ENCODE results near the gene SAMD9L.
A peak's percentile ranks its signal among the peaks of the same experiment; 100 is the strongest.
"Not testable (repeated sequence)": the region's sequence is repeated elsewhere in the genome, so short reads cannot be mapped to it uniquely, and the experiment has no call there.

SAMD9L gene

DNA sequence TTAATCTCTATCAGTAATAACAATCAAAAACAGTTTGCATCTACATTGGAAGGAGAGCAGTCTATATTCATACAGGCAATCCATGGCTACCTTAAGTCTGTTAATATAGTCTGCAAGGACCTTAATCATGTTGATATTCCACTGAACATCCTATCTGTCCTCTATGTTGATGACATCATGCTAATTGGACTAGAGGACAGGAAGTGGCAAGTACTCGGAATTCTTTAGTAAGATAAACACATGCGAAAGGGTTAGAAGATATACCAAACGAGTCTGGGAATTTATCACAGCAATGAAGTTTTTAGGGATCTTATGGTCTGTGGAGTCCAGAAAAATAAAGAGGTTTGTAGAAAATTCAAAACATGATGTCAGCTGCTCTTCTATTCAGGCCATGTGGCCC, 11.3 kb upstream of the SAMD9L start:
- Mint-ChIP-seq H3K27ac (no peak overlapping the region), H3K9me3 (ENCODE audit: low read depth) (peaks cover 6% of the 10 kb centered on the region), H3K36me3 (peaks cover 4% of the 10 kb centered on the region), H3K4me1 (ENCODE audit: low read depth) (no peaks in the 10 kb centered on the region), H3K4me3 (no peak overlapping the region), H3K27me3 (no peaks in the 10 kb centered on the region)

GRCh38 chr7:93156884-93157283, 8.7 kb upstream of the SAMD9L start:
- no peaks in the 10 kb centered on the region for H3K27me3 Mint-ChIP-seq
- H3K36me3 Mint-ChIP-seq = peaks cover 4% of the 10 kb centered on the region
- no peaks in the 10 kb centered on the region for H3K9me3 Mint-ChIP-seq (ENCODE audit: low read depth)
- H3K4me3 Mint-ChIP-seq = no peak overlapping the region
- H3K4me1 Mint-ChIP-seq (ENCODE audit: low read depth) = no peaks in the 10 kb centered on the region
- no peak overlapping the region for H3K27ac Mint-ChIP-seq

DNA sequence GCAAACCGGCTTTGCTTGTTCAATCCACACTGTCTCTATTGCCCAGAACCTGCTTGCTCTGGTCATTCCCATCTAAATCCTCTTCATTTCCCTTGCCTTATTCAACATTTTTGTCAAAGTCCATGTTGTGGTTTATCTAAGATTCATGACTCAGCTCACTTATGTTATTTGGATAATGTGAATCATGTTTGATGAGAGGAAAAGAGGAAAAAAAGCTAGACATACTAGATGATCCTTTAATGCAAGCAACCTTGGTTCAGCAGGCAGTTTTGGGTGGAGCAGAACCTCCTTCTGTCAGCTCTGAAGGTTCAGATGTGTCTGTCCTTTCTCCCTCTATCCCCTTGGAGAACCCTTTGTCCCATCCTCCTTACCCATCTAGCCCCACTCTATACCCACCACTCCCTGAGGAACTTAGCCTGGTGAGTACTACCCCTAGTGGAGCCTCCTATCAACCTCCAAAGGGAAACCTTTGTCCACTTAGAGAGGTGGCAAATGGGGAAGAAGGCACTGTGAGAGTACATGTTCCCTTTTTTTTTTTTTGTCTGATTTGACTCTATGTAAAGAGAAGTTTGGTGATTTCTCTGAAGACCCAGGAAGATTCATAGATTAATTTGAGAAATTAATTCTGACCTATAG, 2.1 kb upstream of the SAMD9L start:
- H3K4me1 Mint-ChIP-seq (ENCODE audit: low read depth) = peaks cover 30% of the 10 kb centered on the region
- H3K36me3 Mint-ChIP-seq = peaks cover 12% of the 10 kb centered on the region
- no peak overlapping the region for H3K27ac Mint-ChIP-seq
- no peaks in the 10 kb centered on the region for H3K9me3 Mint-ChIP-seq (ENCODE audit: low read depth)
- H3K4me3 Mint-ChIP-seq = no peak overlapping the region
- H3K27me3 Mint-ChIP-seq = no peaks in the 10 kb centered on the region

DNA sequence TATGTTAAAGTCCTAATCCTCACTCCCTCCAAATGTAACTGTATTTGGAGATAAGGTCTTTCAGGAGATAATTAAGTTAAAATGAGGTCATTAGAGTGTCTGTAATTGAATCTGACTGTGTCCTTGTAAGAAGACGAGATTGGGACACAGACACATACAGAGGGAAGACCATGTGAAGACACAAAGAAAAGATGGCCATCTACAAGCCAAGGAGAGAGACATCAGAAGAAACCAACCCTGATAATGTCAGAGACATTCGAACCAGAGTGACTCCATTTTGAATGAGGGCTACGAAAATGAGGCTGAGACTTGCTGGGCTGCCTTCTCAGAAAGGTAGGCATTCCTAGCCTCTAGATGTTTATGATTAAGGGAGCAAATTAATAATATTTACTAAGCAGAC, 542 bp upstream of the SAMD9L start:
- no peaks in the 10 kb centered on the region for H3K27me3 Mint-ChIP-seq
- H3K9me3 Mint-ChIP-seq (ENCODE audit: low read depth) = no peaks in the 10 kb centered on the region
- peaks cover 16% of the 10 kb centered on the region for H3K36me3 Mint-ChIP-seq
- peaks cover 33% of the 10 kb centered on the region for H3K4me1 Mint-ChIP-seq (ENCODE audit: low read depth)
- peak overlapping the region; percentile 87 for H3K27ac Mint-ChIP-seq
- peak overlapping the region; percentile 91 for H3K4me3 Mint-ChIP-seq

DNA sequence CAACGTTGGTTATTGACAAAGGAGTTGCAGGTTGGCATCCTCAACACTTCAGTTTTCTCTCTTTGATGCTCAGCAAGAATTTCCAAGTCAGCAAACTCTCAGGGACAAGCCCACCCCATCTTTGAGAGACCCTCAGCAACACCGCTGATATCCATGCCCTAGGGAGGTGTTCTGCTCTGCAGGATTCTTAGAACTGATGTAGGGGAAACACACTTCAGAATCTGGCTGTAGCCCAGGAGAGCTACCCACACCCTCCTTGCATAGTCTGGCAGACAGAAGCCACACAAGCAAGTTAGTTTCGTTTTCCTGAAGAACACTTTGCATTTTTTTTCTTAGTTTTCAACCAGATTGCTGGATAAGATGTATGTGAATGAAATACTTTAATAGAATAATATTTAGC, 822 bp downstream of the SAMD9L start:
- Mint-ChIP-seq H3K9me3 (ENCODE audit: low read depth) (no peaks in the 10 kb centered on the region), H3K4me1 (ENCODE audit: low read depth) (peaks cover 33% of the 10 kb centered on the region), H3K4me3 (peak overlapping the region; percentile 91), H3K36me3 (peaks cover 28% of the 10 kb centered on the region), H3K27ac (peak overlapping the region; percentile 75), H3K27me3 (no peaks in the 10 kb centered on the region)

GRCh38 chr7:93146472-93147141, 1.6 kb downstream of the SAMD9L start:
- Mint-ChIP-seq H3K36me3 (peaks cover 28% of the 10 kb centered on the region), H3K9me3 (ENCODE audit: low read depth) (no peaks in the 10 kb centered on the region), H3K27ac (peak overlapping the region; percentile 75), H3K27me3 (no peaks in the 10 kb centered on the region), H3K4me1 (ENCODE audit: low read depth) (peaks cover 33% of the 10 kb centered on the region), H3K4me3 (peak overlapping the region; percentile 91)

GRCh38 chr7:93146036-93146435, 2.1 kb downstream of the SAMD9L start:
- H3K27me3 Mint-ChIP-seq = no peaks in the 10 kb centered on the region
- H3K4me1 Mint-ChIP-seq (ENCODE audit: low read depth) = peaks cover 33% of the 10 kb centered on the region
- H3K27ac Mint-ChIP-seq = peak overlapping the region; percentile 59
- peaks cover 28% of the 10 kb centered on the region for H3K36me3 Mint-ChIP-seq
- H3K4me3 Mint-ChIP-seq = peak overlapping the region; percentile 69
- no peaks in the 10 kb centered on the region for H3K9me3 Mint-ChIP-seq (ENCODE audit: low read depth)

DNA sequence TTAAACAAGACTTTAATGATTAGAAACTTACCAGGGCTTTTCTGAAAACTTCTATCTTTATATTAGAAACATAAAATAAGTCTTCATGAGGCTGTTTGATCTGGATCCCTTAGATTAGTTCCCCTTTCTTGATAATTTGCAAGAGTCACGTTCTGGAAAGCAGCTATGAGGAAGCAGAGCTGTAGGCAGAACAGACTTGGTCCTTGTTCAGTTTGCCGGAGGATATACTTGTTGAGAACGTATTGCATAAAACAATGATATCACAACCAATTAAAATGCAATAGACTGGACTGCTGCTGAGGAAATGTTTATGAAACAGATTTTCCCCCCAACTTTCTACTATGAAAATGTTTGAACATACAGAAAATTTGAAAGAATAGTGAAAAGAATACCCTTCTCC, 2.8 kb downstream of the SAMD9L start:
- H3K27ac Mint-ChIP-seq = no peak overlapping the region
- H3K4me3 Mint-ChIP-seq = peak overlapping the region; percentile 33
- no peaks in the 10 kb centered on the region for H3K9me3 Mint-ChIP-seq (ENCODE audit: low read depth)
- no peaks in the 10 kb centered on the region for H3K27me3 Mint-ChIP-seq
- peaks cover 33% of the 10 kb centered on the region for H3K4me1 Mint-ChIP-seq (ENCODE audit: low read depth)
- peaks cover 25% of the 10 kb centered on the region for H3K36me3 Mint-ChIP-seq

GRCh38 chr7:93142127-93142526, 6.1 kb downstream of the SAMD9L start:
- H3K9me3 Mint-ChIP-seq (ENCODE audit: low read depth) = peaks cover 8% of the 10 kb centered on the region
- peaks cover 19% of the 10 kb centered on the region for H3K4me1 Mint-ChIP-seq (ENCODE audit: low read depth)
- peaks cover 35% of the 10 kb centered on the region for H3K36me3 Mint-ChIP-seq
- no peak overlapping the region for H3K4me3 Mint-ChIP-seq
- no peaks in the 10 kb centered on the region for H3K27me3 Mint-ChIP-seq
- no peak overlapping the region for H3K27ac Mint-ChIP-seq

GRCh38 chr7:93140582-93141191, 7.5 kb downstream of the SAMD9L start:
- H3K9me3 Mint-ChIP-seq (ENCODE audit: low read depth) = peaks cover 8% of the 10 kb centered on the region
- H3K4me1 Mint-ChIP-seq (ENCODE audit: low read depth) = peaks cover 7% of the 10 kb centered on the region
- no peaks in the 10 kb centered on the region for H3K27me3 Mint-ChIP-seq
- H3K4me3 Mint-ChIP-seq = no peak overlapping the region
- H3K36me3 Mint-ChIP-seq = peaks cover 42% of the 10 kb centered on the region
- H3K27ac Mint-ChIP-seq = no peak overlapping the region

- no peaks in the 10 kb centered on the region for H3K27me3 Mint-ChIP-seq
- peaks cover 27% of the 10 kb centered on the region for H3K9me3 Mint-ChIP-seq (ENCODE audit: low read depth)
- H3K36me3 Mint-ChIP-seq = peaks cover 48% of the 10 kb centered on the region
- H3K4me1 Mint-ChIP-seq (ENCODE audit: low read depth) = no peaks in the 10 kb centered on the region
- no peak overlapping the region for H3K4me3 Mint-ChIP-seq
- H3K27ac Mint-ChIP-seq = no peak overlapping the region
Observed at GRCh38 chr7:93138576-93138975, 9.6 kb downstream of the SAMD9L start.

- H3K4me1 Mint-ChIP-seq (ENCODE audit: low read depth) = no peaks in the 10 kb centered on the region
- peaks cover 59% of the 10 kb centered on the region for H3K9me3 Mint-ChIP-seq (ENCODE audit: low read depth)
- no peak overlapping the region for H3K4me3 Mint-ChIP-seq
- H3K36me3 Mint-ChIP-seq = peaks cover 40% of the 10 kb centered on the region
- no peaks in the 10 kb centered on the region for H3K27me3 Mint-ChIP-seq
- no peak overlapping the region for H3K27ac Mint-ChIP-seq
Observed at GRCh38 chr7:93133005-93133404, 15.2 kb downstream of the SAMD9L start.

DNA sequence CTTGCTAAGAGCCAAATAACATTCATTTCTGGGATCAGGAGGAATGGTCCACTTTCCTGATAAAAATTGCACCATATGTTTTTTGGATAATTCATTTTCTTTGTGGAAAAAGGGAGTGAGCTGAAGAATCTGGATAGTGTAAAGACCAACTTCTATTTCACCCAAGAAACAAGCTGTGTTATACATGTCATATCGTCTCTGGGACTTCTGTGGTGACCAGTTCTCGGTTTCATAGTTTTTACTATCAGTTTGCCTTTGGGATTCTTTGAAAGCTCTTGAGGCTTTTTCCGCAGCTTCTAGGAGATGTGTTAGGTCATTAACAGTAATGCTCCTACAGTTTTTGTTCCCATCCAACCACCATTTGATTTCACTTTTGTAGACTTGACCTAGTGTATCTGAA, 16.0 kb downstream of the SAMD9L start:
- no peak overlapping the region for H3K4me3 Mint-ChIP-seq
- H3K36me3 Mint-ChIP-seq = peaks cover 37% of the 10 kb centered on the region
- no peak overlapping the region for H3K27ac Mint-ChIP-seq
- peaks cover 57% of the 10 kb centered on the region for H3K9me3 Mint-ChIP-seq (ENCODE audit: low read depth)
- no peaks in the 10 kb centered on the region for H3K4me1 Mint-ChIP-seq (ENCODE audit: low read depth)
- no peaks in the 10 kb centered on the region for H3K27me3 Mint-ChIP-seq

DNA sequence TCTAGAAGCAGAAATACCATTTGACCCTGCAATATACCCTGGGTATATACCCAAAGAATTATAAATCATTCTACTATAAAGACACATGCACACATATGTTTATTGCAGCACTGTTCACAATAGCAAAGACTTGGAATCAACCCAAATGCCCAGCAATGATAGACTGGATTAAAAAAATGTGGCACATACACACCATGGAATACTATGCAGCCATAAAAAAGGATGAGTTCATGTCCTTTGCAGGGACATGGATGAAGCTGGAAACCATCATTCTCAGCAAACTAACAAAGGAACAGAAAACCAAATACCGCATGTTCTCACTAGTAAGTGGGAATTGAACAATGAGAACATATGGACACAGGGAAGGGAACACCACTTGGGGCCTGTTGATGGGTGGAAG, 21.2 kb downstream of the SAMD9L start:
- Mint-ChIP-seq H3K9me3 (ENCODE audit: low read depth) (peaks cover 33% of the 10 kb centered on the region), H3K36me3 (peaks cover 31% of the 10 kb centered on the region)
- H3K4me3 Mint-ChIP-seq; H3K27me3 Mint-ChIP-seq; H3K4me1 Mint-ChIP-seq (ENCODE audit: low read depth); H3K27ac Mint-ChIP-seq: not testable (repeated sequence)

- not testable (repeated sequence) for H3K27me3 Mint-ChIP-seq; H3K27ac Mint-ChIP-seq; H3K4me1 Mint-ChIP-seq (ENCODE audit: low read depth); H3K4me3 Mint-ChIP-seq
- peaks cover 34% of the 10 kb centered on the region for H3K36me3 Mint-ChIP-seq
- peaks cover 16% of the 10 kb centered on the region for H3K9me3 Mint-ChIP-seq (ENCODE audit: low read depth)
Observed at GRCh38 chr7:93123532-93123931, 24.7 kb downstream of the SAMD9L start.

Measured in activated naive CD8-positive, alpha-beta T cell (primary cell).